ENCODE measurements around the gene PDE2A.

DNA sequence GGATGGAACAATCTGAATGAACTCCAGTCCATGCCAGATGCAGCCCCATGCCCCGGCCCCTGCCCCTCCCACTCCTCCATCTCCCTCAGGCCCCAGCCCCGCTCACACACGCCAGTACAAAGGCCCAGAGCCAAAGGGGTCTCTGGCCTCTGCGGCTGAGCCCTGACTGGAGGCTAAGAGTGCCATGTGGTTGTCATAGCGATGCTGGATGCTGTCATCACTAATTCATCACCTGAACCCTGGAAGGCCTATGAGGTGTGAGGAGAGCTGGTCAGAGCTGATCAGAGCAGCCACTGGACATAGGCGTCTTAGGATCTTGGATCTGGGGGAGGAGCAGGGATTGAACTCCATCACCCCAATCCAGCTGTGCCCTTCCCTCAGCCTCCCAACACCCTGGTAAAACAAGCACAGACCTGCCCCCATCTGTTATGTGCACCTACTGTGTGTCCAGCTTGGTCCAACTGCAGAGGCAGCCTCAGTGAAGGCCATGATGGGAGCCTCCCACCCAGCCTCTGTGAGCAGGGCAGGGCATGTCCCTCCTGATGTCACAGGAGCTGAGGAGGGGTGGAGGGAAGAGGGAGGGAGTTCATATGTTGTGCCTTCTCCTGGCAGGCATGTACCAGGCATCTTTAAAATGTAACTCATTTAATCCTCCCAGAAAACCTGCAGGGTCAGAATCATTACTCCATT lies 16.7 kb downstream of the PDE2A start:
- TF ChIP-seq YY1 (IDR thresholded peaks at IDR 0.05; ENCODE audit: insufficient read depth, insufficient read length) = no peak
- no peak for TF ChIP-seq SUZ12 (IDR thresholded peaks at IDR 0.05; ENCODE audit: extremely low read depth, insufficient read depth, insufficient read length)
- no peak for TF ChIP-seq ZNF274 (IDR thresholded peaks at IDR 0.05; ENCODE audit: low read depth, low read length)

All from NT2/D1 (cell line).